GM12878 (cell line): ENCODE results near the gene MTX1. TPM values are rescaled to one million over a fixed set of nuclear protein-coding genes. Genes with fewer than 3 reads are reported as not detected.

Source experiments
- BHLHE40 ChIP-seq, 2 experiments: fragments of 450-650 bp in 1 of 2; IDR thresholded peaks; 2 replicates each; pipeline ENCODE4 v1.6.1; 2011 to 2017; ENCODE audit warnings: low read depth in 2 of 2, borderline replicate concordance in 1 of 2, improper control_type of control experiment in 1 of 2, low read length in 1 of 2, mild to moderate bottlenecking in 1 of 2
- CHD2 ChIP-seq: IDR thresholded peaks from 2 replicates; pipeline ENCODE4 v1.6.1; 2011; ENCODE audit warnings: low read depth, low read length, improper control_type of control experiment, borderline replicate concordance
- EED ChIP-seq: sonication (generic); IDR thresholded peaks from 2 replicates; pipeline ENCODE4 v1.6.1; 2016; ENCODE audit warnings: antibody characterized with exemption, low read depth
- ELK1 ChIP-seq: IDR thresholded peaks from 2 replicates; pipeline ENCODE4 v1.6.1; 2012; ENCODE audit warnings: low read depth, low read length, improper control_type of control experiment
- FOXM1 ChIP-seq: IDR thresholded peaks from 2 replicates; pipeline ENCODE4 v1.6.1; 2012; ENCODE audit warnings: low read depth, mild to moderate bottlenecking, inconsistent platforms, low read length, moderate library complexity
- HSF1 ChIP-seq: fragments of 150-350 bp; IDR thresholded peaks from 2 replicates; pipeline ENCODE4 v1.6.1; 2014; ENCODE audit warnings: mild to moderate bottlenecking, low read depth, low read length
- IKZF1 ChIP-seq: fragments of 450-650 bp; conservative IDR thresholded peaks from 2 replicates; pipeline ENCODE4 v1.6.1; 2017; ENCODE audit warnings: antibody characterized with exemption, mild to moderate bottlenecking
- IRF3 ChIP-seq: fragments of 450-650 bp; IDR thresholded peaks from 2 replicates; pipeline ENCODE4 v1.6.1; 2014; ENCODE audit warnings: mild to moderate bottlenecking
- KDM1A ChIP-seq: fragments of 200-600 bp; sonication (generic); IDR thresholded peaks from 2 replicates; pipeline ENCODE4 v1.6.1; 2016; ENCODE audit warnings: borderline replicate concordance
- MAX ChIP-seq: IDR thresholded peaks from 2 replicates; pipeline ENCODE4 v1.6.1; 2012; ENCODE audit warnings: low read depth, low read length, improper control_type of control experiment
- MXI1 ChIP-seq: fragments of 150-350 bp; IDR thresholded peaks from 2 replicates; pipeline ENCODE4 v1.6.1; 2011; ENCODE audit warnings: low read depth, mild to moderate bottlenecking, inconsistent platforms, low read length, improper control_type of control experiment
- RAD21 ChIP-seq: IDR thresholded peaks from 2 replicates; pipeline ENCODE4 v1.6.1; 2011; ENCODE audit warnings: mild to moderate bottlenecking, low read depth, low read length, moderate library complexity; ENCODE audit not compliant: insufficient read depth
- RCOR1 ChIP-seq: conservative IDR thresholded peaks from 2 replicates; pipeline ENCODE4 v1.6.1; 2012; ENCODE audit warnings: low read depth, low read length, improper control_type of control experiment
- ZBTB33 ChIP-seq: fragments of 450-650 bp; IDR thresholded peaks from 2 replicates; pipeline ENCODE4 v1.6.1; 2017; ENCODE audit warnings: mild to moderate bottlenecking
- ZBTB4 ChIP-seq: fragments of 450-650 bp; formaldehyde crosslinking; IDR thresholded peaks from 2 replicates; pipeline ENCODE4 v1.4.0; 2022; ENCODE audit warnings: mild to moderate bottlenecking, moderate library complexity
- ZNF207 ChIP-seq: fragments of 450-650 bp; IDR thresholded peaks from 2 replicates; pipeline ENCODE4 v1.6.1; 2014; ENCODE audit warnings: antibody characterized with exemption, mild to moderate bottlenecking, borderline replicate concordance
- ZNF274 ChIP-seq: IDR thresholded peaks from one replicate; pipeline ENCODE4 v1.8.0; 2011; ENCODE audit not compliant: insufficient read length, insufficient read depth
- polyA plus RNA-seq, 11 experiments: library from polyadenylated mRNA; depleted of rRNA in 4 of 11; unstranded in 6 of 11; stranded (reverse) in 5 of 11; fragments of >200 nt; fragmentation: Nextera tagmentation in 4 of 11; fragmentation: Illumina TruSeq in 1 of 11; extraction: Ambion mirVana in 4 of 11; extraction: Trizol in 1 of 11; gene quantifications; 1 replicate in 1 of 11; 2 replicates in 10 of 11; pipeline versions ENCODE4 v1.2.1 to v1.2.3, GENCODE V29; 2011 to 2016; ENCODE audit warnings: inconsistent platforms in 2 of 11, missing spikeins in 2 of 11, low read depth in 1 of 11
- total RNA-seq, 4 experiments: library from RNA; depleted of rRNA in 3 of 4; stranded (reverse); fragments of >200 nt in 3 of 4; fragmentation: Illumina TruSeq in 1 of 4; extraction: Trizol in 1 of 4; gene quantifications; 2 replicates each; pipeline versions ENCODE4 v1.2.1 to v1.2.3, GENCODE V29; 2013 to 2021

MTX1 gene
- total and polyA plus RNA-seq, 10 of the 15 experiments (the other 5 are each of a cell fraction or from before 2014, with no cell fraction given) = 15.8 to 92.0 (median 49.1) TPM

GRCh38 chr1:155172732-155173477, 35.6 kb upstream of the MTX1 start, which contains the start of gene KRTCAP2 (continued):
- TF ChIP-seq ELK1 (0 out of 2 replicates have a peak, but pooled peaks have one; percentile 28), EED (no peak), BHLHE40 (IDR thresholded peaks at IDR 0.05; ENCODE audit: borderline replicate concordance in 1 of 2, low read depth in 2 of 2, low read length in 1 of 2) (peak; percentile 61 to 62; a peak in 3 of 4 replicates), ZNF274 (no peak), RCOR1 (0 out of 2 replicates have a peak, but pooled peaks have one; percentile 8), RAD21 (peak; percentile 26; the same call in 1 of the 2 replicates), IKZF1 (peak; percentile 69), KDM1A (no peak), HSF1 (no peak), CHD2 (0 out of 2 replicates have a peak, but pooled peaks have one; percentile 63), ZBTB33 (no peak), ZBTB4 (no peak), IRF3 (no peak), ZNF207 (no peak), FOXM1 (no peak), MXI1 (no peak; the same call in 1 of the 2 replicates), MAX (peak; percentile 56)
